Amniotic epithelial cell (primary cell): ENCODE measurements around the gene DENND11.
"Not testable (repeated sequence)": the region's sequence is repeated elsewhere in the genome, so short reads cannot be mapped to it uniquely, and the experiment has no call there.

Source experiments
- DNase-seq: peaks from one replicate; pipeline ENCODE4 v3.0.0-alpha.2; 2010; ENCODE audit warnings: low read depth

The DENND11 gene

GRCh38 chr7:141708351-141708750 lies 6.4 kb upstream of the DENND11 start, which contains the start of gene WEE2:
TSS of gene WEE2 (plus strand) at chr7:141708353. CDS start at chr7:141708759, 406 bp downstream.
- DNase-seq = no peak

- no peak for DNase-seq
Measured at GRCh38 chr7:141706239-141707064, 4.5 kb upstream of the DENND11 start.

- no peak for DNase-seq
Measured at GRCh38 chr7:141704741-141705140, 2.8 kb upstream of the DENND11 start.

GRCh38 chr7:141704112-141704511 lies 2.1 kb upstream of the DENND11 start:
- no peak for DNase-seq

- DNase-seq = no peak
Measured at GRCh38 chr7:141702892-141703291, 926 bp upstream of the DENND11 start.

GRCh38 chr7:141701489-141702046 lies 398 bp downstream of the DENND11 start:
- DNase-seq = no peak

- no peak for DNase-seq
Measured at GRCh38 chr7:141700848-141701371, 1.1 kb downstream of the DENND11 start.

GRCh38 chr7:141700296-141700847 lies 1.6 kb downstream of the DENND11 start:
- no peak for DNase-seq

GRCh38 chr7:141699860-141700259 lies 2.1 kb downstream of the DENND11 start:
- DNase-seq = no peak

- no peak for DNase-seq
Measured at GRCh38 chr7:141698247-141699015, 3.5 kb downstream of the DENND11 start.

GRCh38 chr7:141697211-141697871 lies 4.6 kb downstream of the DENND11 start:
- peak; percentile 80 for DNase-seq

- no peak for DNase-seq
Measured at GRCh38 chr7:141696348-141696747, 5.6 kb downstream of the DENND11 start.

GRCh38 chr7:141695803-141696289 lies 6.1 kb downstream of the DENND11 start:
- no peak for DNase-seq

- DNase-seq = no peak
Measured at GRCh38 chr7:141693082-141693481, 8.9 kb downstream of the DENND11 start.

GRCh38 chr7:141691961-141692360 lies 10.0 kb downstream of the DENND11 start:
- no peak for DNase-seq

GRCh38 chr7:141691540-141691939 lies 10.4 kb downstream of the DENND11 start:
- DNase-seq = no peak

- DNase-seq = not testable (repeated sequence)
Measured at GRCh38 chr7:141689072-141689825, 12.7 kb downstream of the DENND11 start.

- no peak for DNase-seq
Measured at GRCh38 chr7:141688043-141688442, 13.9 kb downstream of the DENND11 start.

GRCh38 chr7:141686670-141687069 lies 15.3 kb downstream of the DENND11 start:
- no peak for DNase-seq

GRCh38 chr7:141686074-141686473 lies 15.9 kb downstream of the DENND11 start:
- DNase-seq = no peak
